NCI-H146 treated with DMSO at 0.1 percent for 48 hours (cell line): ENCODE measurements around the gene AURKAIP1.

Experiments
- DNase-seq: peaks from one replicate; lab custom pipeline; 2025; ENCODE audit not compliant: unreplicated experiment; lab: John Stamatoyannopoulos, UW

The AURKAIP1 gene

DNA sequence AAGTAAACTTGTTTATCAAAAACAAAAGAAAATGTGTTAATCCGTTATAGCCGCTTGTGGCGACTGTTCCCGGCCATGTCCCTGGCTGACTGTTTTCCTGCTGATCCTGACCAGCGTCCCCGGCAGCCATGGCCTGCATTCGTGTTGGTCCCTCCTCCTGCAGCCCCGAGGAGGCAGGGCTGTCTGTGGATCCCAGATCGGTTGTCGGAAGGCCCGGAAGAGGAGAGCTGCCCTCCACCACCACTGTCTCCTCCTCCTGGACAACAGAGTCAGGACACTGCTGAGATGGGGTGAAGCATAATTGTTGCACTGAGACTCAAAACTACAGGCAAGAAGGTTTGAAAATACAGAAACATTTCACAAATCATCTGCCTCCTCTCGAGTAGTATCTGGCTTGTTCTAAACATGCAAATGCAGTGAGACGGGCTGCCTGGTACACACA, 13.0 kb downstream of the AURKAIP1 start:
- DNase-seq: no peak

DNA sequence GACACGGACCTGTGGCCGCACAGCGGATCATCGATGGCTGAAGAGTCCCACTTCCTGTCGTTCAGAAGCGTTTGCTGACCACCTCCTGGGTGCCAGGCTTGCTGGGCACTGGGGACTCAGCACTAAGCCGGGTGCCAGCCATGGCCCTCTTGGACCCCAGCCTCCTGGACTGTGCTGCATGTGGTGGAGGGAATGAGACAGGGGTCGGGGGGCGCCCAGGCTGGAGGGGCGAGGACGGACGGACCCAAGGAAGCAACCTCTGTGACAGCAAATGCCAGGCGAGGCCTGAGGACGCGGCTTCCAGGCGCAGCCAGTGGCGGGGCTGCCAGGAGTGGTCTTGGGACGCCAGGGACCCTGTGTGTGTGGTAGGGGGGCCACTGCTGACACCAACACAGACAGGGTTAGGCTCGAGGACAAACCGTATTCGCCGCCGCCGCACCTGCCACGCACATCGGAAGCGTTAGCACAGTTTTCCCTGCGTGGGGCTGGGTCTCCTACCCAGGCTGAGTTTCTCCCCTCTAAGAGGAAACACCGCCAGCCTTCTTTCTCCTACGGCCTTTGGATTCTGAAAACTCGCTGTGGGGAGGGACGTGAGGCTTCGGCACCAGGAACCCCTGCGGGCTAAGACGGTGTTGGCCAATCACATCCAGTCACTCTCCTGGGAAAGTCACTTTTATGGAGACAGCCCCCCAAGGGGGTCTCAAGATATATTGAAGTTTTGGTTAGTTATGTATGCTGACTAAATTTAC, 13.6 kb downstream of the AURKAIP1 start:
- DNase-seq: no peak

DNA sequence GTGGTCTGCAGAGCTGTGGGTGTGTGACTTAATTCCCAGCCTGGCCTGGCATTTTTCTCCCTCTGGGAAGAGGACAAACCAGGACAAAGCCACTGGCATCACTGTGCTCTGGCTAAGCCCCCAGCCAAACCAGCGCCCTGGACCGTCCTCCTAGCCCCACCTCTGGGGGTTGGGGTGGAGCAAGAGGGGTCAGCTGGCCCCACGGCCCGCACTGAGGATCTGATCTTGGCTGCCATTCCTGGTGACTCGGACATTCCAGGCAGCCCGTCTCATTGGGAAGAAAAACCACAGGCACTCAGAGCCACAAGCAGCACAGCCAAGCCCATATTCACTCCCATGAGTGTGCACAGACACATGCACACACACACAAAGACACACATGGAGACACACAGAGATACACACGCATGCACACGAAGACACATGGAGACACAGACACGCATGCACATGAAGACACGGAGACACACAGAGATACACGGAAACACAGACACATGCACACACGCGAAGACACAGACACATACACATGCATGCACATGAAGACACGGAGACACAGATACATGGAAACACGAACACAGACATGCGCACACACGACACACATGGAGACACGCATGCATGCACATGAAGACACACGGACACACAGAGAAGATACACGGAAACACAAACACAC, 14.4 kb downstream of the AURKAIP1 start:
- no peak for DNase-seq

DNA sequence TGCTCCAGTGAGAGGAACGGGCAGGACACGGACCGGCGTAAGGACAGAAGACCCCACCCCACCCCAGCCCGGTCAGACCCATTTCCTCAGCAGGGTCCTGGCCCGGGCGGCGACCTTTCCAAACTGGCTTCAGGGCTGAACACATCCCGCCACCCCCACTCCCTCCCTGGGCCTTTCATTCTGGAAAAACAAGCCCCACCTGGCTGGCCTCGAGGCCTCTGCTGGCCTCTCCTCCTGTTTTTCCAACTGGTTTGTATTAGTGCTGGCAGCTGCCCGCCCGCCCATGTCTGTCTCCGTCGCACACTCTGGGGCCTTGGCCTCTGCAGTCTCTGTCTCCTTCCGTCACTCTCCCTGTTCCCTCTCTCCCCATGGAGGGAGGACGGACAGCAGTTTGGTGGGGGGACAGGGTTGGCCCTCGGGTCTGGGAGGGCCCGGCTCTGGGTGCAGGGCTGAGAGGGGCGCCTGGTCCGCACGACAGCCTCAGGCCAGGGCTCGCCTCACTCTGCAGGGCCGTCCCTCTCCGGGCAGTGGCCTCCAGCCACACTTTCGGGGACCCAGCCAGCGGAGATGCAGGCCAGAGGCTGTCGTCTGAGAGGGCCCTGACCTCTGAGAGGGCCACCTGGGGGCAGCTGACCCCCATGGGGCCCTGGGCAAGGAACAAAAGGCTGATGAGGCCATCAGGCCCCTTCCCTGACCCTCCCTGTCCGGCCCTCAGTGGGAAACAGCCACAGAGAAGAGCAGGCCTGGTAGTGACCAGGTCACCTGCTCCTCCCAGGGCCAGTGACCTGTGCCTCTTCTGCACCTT, 15.1 kb downstream of the AURKAIP1 start:
- DNase-seq: no peak

DNA sequence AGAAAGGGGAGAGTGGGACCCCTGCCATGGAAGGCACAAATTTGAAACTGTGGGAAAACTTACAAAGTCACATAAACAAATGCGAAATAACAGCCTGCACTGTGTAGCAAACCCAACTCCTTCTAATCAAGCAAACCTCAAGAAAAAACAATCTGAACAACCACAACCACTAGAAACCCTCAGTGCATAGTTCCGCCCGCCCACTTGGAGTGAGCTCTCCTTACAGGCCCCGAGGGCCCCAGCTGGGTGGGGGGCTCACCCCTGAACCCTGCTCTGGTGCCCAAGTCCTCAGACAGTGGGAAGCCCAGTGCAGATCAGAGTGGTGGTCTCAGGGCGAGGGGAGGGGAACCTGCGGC, 15.7 kb downstream of the AURKAIP1 start:
- DNase-seq: no peak

DNA sequence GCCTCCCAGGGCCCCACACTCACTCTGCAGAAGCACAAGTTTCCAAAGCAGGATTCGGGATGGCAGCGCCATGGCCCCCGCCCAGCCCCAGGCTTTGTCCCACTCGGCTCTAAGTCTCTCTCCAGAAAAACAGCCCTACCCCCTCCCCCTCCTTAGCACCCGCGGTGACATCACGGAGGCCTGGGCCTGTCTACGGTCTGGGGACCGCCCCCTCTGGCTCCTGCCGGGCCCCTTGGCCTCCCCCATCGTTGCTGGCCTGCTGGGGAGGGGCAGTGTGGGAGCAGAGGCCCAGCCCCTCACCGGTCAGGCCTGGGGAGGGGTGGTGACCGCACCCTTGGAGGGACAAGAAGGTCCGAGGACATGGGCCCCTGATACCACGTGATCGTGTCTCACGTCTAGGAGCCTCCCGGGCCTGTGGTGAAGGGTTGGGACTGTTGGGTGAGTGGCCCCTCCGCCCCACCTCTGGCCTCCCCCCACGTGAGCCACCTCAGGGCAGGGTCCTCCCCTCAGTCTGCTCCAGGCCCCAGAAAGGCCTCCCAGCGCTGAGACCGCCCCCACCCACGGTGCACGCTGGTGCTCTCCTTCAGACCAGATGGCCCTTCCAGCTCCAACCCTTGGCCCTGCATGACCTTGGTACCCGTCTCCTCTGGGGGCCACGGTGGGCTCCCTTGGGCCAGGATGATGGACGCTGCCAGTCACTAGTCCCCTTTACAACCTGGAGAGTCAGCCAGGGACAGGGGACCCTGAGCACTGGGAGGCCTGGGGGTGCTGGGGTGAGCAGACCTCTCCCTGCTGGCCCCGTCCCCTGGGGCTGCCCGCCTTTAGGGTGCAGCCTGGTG, 16.4 kb downstream of the AURKAIP1 start, which contains the start of gene MXRA8:
TSS of gene MXRA8 (minus strand) at position 123 of the 839 bp plus-strand sequence. CDS start at position 72, 51 bp downstream.
- no peak for DNase-seq

DNA sequence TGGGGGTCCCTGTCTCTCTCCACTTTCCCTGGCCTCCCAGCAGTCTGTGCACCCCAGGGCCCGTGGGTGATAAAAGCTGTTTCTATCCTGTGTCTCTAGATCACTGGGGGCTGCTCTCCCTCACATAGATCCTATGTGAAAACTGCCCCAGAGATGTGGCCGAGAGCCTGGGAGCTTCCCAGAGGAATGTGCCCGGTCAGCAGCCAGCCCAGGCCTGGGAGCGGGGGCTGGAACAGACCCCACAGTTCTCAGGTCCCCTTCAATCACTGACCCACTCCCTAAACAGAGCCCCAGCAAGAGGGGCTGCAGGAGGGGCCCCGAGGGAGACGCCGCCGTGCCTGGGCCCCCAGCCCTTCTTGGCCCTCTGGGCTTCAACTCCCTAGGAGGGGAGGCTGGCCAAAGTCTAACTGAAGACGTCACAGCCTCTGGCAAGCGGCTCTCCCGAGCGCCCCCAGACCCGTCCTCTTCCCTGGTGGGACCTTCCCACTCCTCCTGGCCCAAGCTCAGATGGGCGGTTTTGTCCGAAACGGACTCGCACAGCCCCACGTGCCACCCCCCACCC, 17.1 kb downstream of the AURKAIP1 start:
- no peak for DNase-seq

DNA sequence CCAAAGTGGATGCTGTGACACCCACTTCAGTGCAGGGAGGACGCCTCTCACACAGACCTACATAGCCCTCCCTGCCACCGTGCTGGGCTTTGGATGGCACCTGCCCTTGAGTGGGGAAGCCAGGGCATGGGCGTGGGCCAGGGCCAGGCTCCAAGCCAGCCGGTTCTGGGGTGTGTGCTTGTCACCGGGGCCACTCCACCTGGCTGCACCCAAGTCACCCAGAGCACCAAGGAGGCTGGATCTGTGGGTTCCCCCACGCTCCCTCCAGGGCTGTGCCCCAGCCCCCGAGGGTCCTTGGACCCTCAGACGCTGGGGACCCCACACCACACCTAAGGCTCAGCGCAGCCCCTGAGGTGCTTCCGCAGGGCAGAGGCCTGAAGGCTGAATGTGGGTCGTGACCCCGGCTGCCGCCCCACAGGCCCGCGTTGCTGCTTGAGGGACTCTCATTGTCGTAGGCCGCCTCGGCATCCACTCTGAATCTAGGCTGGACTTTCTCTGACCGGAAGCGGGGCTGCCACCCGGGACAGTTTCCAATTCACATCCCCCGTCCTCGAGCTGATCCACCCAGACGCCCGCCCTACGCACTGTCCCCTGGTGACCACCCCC, 18.1 kb downstream of the AURKAIP1 start:
- no peak for DNase-seq

DNA sequence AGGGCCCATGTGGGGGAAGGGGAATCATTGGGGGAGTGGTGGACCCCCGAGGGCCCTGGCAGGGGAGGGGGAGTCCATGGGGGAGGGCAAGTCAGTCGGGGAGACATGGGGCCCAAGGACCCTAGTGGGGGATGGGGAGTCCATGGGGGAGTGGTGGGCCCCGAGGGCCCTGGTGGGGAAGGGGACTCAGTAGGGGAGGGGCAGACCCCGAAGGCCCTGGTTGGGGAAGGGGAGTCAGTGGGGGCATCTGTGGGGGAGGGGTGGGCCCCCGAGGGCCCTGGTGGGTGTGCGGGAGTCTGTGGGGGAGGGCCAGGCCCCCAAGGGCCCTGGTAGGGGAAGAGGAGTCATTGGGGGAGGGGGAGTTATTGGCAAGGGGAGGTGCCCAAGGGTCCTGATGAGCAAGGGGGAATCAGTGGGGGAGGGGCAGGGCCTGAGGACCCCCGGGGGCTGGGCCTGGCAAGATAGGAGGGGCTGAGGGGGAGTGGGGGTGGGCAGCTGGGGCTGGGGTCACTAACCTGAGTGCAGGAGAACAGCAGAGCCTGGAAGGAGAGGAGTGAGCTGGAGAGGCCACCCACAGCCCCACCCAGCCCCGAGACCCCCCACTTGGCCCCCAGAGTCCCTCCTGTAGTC, 18.7 kb downstream of the AURKAIP1 start:
- no peak for DNase-seq

DNA sequence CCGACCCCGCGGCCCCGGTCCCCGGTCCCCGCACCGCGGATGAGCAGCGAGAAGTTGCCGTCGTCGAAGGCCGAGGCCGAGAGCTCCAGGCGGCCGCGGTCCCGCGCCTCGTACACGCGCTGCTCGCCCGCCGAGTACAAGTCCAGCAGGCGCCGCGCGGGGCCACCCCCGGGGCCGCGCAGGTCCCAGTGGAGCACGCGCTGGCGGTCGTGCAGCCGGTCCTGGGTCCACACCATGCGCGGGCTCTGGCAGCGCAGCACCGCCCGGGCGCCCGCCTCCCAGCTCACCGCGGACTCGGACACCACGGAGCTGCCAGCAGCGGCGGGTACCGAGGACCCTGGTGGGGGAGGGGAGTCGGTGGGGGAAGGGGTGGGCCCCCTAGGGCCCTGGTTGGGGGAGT, 19.6 kb downstream of the AURKAIP1 start:
- no peak for DNase-seq

DNA sequence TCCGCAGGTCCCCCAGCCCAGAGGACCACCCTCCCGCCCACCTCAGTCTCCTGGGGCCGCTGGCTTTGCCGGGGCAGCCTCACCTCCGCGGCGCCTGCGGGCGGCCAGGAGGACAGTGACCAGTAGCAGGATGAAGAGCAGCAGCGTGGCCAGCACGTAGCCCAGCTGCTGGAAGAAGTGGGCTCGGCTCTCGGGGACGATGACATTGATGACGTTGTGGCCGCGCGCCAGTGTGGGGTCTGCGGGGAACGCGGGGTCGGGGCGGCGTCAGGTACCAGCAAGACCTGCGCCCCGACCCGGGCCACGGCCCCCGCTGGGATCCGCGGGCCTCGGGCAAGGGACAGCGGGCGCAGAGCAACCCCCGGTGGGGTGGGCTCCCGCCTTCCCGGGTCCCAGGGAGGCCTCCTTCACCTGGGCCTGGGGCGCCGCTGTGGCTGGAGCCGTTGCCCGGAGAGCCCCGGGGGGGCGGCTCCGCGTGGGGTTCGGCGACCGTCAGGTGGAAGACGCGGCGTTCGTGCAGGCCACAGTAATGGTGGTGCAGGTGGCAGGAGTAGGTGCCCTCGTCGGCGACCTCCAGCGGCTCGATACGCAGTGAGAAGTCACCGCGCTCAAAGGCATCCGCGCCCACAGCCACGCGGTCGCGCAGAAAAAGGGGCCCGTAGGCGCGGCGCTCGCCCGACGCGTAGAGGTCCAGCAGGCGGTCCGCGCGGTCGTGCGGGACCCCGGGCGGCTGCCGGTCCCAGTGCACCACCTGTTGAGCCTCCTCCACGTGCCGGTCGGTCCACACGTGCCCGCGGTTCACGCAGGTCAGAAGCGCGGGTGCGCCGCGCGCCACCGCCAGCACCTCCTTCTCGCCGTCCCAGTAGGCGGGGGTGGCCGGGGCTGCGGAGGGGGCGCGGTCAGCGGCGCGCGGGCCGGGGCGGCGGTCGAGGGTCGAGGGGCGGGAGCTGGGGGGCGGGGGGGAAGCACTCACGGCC, 20.4 kb downstream of the AURKAIP1 start:
- no peak for DNase-seq

DNA sequence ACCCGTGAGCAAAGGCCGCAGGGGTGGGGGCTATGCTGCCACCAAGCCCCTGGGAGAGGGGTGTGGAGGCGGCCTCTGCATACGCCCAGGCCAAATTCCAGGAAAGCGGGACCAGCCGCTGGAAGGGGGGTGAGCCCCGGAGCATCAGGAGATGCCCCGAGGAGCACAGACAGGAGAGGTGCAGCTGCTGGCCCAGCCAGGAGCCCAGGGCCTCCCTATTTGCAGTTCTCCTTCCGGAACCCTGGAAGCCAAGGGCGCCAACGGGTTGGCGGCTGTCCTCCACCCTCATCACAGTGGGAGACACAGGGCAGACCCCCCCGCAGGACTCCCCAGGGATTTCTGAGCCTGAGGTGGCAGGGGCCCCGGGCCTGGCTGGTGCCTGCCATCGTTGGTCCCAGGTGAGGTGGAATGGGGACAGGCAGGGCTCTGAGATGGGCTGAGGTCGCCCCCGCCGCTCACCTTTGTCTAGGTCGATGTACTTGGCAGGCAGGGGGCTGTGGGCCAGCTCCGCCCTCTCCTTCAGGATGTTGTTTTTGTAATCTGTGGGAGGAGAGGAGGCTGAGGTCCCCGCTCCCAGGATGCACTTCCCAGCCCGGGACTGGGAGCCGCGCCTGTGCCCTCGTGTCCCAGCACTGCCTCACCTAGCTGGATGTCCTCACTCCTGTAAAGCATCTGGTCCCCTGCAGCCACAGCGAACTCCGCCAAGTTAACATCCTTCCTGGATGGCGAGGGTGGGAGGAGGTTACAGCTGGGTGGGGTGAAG, 21.4 kb downstream of the AURKAIP1 start:
- no peak for DNase-seq

DNA sequence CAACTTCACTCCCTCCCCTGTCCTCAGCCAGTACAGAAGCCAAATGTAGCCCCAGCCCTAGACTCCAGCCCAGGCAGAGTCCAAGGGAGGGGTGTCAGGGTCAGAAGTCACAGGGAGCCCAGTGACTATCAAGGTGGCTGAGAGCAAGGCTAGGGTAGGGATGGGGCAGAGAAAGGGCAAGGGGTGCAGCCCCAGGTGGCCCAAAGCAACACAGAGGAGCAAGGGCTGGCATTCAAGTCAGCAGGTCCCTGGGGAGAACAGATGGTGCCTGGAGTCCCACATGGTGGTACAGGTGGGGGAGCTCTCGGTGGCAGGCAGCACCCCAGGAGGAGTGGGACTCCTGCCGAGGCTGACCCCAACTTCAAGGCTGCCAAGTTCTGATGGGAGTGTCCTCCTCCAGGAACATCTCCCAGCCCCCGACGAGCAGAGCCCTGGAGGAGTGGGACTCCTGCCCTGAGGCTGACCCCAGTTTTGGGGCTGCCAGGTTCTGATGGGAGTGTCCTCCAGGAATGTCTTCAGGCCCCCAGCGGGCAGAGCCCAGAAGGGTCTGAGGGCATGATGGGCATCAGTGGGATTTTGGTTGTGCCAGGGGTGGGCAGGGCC, 22.1 kb downstream of the AURKAIP1 start:
- no peak for DNase-seq

DNA sequence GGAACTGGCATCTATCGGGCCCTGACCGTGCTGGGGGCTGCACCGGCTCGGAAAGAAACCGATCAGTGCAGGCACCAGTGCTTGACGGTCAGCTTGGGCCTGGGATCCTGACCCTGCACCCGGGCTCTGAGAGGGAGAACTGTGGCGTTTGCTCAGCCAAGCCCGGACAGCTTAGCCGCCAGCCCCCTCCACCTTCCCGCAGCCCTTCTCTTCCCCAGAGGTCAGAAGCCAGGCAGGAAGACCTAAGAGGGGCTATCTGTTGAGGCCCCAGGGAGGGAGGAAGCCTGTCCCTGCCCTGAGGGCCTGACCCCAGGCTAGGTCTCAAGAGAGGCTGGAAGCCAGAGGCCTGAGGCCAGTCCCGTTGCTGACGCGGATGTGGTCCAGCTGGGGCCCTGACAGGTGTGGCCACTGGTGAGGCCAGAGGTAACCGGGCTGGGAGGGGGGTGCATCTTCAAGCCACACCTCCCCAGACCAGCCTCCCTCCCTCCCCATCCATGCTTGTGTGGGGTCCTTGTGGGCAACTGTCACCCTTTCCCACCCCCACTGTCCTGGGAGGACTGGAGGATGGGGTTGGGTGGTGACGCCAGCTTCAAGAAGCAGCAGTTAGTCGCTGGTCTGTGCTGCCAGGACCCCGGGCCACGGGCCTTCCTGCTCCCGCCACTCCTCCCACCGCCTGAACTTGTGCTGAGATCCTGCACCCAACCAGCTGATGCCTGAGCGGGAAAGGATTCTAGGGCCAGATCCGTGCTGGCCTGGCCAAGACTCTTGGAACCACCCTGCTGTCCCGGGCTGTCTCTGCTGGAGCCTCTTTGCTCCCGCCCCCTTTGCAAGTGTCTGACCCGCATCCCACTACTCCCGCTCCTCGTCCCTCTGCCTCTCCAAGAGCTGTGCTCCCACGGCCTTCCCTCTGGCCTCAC, 23.2 kb downstream of the AURKAIP1 start:
- no peak for DNase-seq

DNA sequence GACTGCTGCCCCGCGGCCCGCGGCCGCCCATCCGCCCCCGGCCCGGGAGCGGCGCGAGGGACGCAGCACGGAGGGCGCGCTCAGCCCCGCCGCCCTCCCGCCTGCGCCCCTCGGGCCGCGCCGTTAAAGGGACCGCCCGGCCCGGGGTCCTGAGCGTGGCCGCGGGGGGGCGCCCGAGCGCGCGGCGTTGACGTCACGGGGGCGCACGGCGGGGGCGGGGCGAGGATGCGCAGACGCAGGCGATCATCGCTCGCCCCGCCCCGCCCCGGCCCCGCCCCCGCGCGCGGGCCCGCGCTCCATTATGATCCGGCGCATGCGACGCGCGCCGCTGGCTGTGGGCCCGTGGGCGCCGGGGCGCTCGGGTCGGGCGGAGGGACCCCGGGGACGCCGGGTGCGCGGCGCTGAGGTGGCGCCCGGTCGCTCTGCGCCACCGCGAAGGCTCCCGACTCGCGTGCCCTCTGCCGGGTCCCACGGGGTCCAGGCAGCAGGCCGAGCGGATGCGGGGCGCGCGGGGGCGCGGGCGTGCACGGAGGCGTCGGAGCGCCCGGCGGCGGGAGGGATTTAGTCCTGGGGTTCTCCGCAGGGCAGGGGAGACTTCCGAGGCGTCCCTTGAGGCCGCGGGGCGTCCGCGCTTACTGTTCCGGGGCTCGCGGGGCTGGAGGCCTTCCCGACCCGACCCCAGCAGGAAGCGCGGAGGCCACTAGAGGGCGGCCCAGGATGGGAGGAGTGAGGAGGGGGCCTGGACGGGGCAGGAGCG, 25.6 kb downstream of the AURKAIP1 start, which contains the start of gene DVL1:
TSS of gene DVL1 (minus strand) at position 163 of the 757 bp plus-strand sequence. CDS start 353 bp downstream, outside the sequence.
- DNase-seq: no peak
